ENCODE measurements around the gene SECISBP2L.

Gene SECISBP2L

GRCh38 chr15:49046220-49047102 lies at the start of gene SECISBP2L:
TSS of gene SECISBP2L (minus strand) at chr15:49046446. CDS start at chr15:49046299, 147 bp downstream.
- Histone ChIP-seq H3K36me3 (ENCODE audit: control insufficient read depth, insufficient read depth, low read length) (no peaks in the 10 kb centered on the region), H3K4me3 (ENCODE audit: low read depth, low read length) (peak within 1 kb of the TSS; percentile 80), H3K27ac (ENCODE audit: low read depth, low read length) (peak within 1 kb of the TSS; percentile 87), H3K4me1 (ENCODE audit: control insufficient read depth, insufficient read depth, low read length) (peaks cover 14% of the 10 kb centered on the region; the same call in 1 of the 2 replicates), H3K9me3 (ENCODE audit: control insufficient read depth, insufficient read depth, low read length) (no peaks in the 10 kb centered on the region), H3K9ac (ENCODE audit: low read depth, low read length) (peak within 1 kb of the TSS; percentile 72), H3K27me3 (ENCODE audit: control insufficient read depth, insufficient read depth, low read length) (no peaks in the 10 kb centered on the region)

GRCh38 chr15:49094923-49095322 lies 48.7 kb upstream of the SECISBP2L start:
- H3K4me1 ChIP-seq (ENCODE audit: control insufficient read depth, insufficient read depth, low read length), result no peaks in the 10 kb centered on the region
- no peak overlapping the region for H3K9ac ChIP-seq (ENCODE audit: low read depth, low read length)
- H3K9me3 ChIP-seq (ENCODE audit: control insufficient read depth, insufficient read depth, low read length), result no peaks in the 10 kb centered on the region
- H3K27me3 ChIP-seq (ENCODE audit: control insufficient read depth, insufficient read depth, low read length), result no peaks in the 10 kb centered on the region
- H3K27ac ChIP-seq (ENCODE audit: low read depth, low read length), result no peak overlapping the region
- no peaks in the 10 kb centered on the region for H3K36me3 ChIP-seq (ENCODE audit: control insufficient read depth, insufficient read depth, low read length)
- no peak overlapping the region for H3K4me3 ChIP-seq (ENCODE audit: low read depth, low read length)

- H3K9me3 ChIP-seq (ENCODE audit: control insufficient read depth, insufficient read depth, low read length), result no peaks in the 10 kb centered on the region
- no peak overlapping the region for H3K27ac ChIP-seq (ENCODE audit: low read depth, low read length)
- no peaks in the 10 kb centered on the region for H3K4me1 ChIP-seq (ENCODE audit: control insufficient read depth, insufficient read depth, low read length)
- no peaks in the 10 kb centered on the region for H3K36me3 ChIP-seq (ENCODE audit: control insufficient read depth, insufficient read depth, low read length)
- H3K9ac ChIP-seq (ENCODE audit: low read depth, low read length), result no peak overlapping the region
- no peaks in the 10 kb centered on the region for H3K27me3 ChIP-seq (ENCODE audit: control insufficient read depth, insufficient read depth, low read length)
- no peak overlapping the region for H3K4me3 ChIP-seq (ENCODE audit: low read depth, low read length)
Observed at GRCh38 chr15:49093252-49094105, 47.2 kb upstream of the SECISBP2L start.

GRCh38 chr15:49088996-49089395 lies 42.8 kb upstream of the SECISBP2L start:
- Histone ChIP-seq H3K4me3 (ENCODE audit: low read depth, low read length) (no peak overlapping the region), H3K9me3 (ENCODE audit: control insufficient read depth, insufficient read depth, low read length) (no peaks in the 10 kb centered on the region), H3K27me3 (ENCODE audit: control insufficient read depth, insufficient read depth, low read length) (no peaks in the 10 kb centered on the region), H3K4me1 (ENCODE audit: control insufficient read depth, insufficient read depth, low read length) (no peaks in the 10 kb centered on the region), H3K27ac (ENCODE audit: low read depth, low read length) (no peak overlapping the region), H3K36me3 (ENCODE audit: control insufficient read depth, insufficient read depth, low read length) (no peaks in the 10 kb centered on the region), H3K9ac (ENCODE audit: low read depth, low read length) (no peak overlapping the region)

GRCh38 chr15:49085696-49086459 lies 39.6 kb upstream of the SECISBP2L start:
- Histone ChIP-seq H3K27ac (ENCODE audit: low read depth, low read length) (no peak overlapping the region), H3K36me3 (ENCODE audit: control insufficient read depth, insufficient read depth, low read length) (no peaks in the 10 kb centered on the region), H3K4me3 (ENCODE audit: low read depth, low read length) (no peak overlapping the region), H3K27me3 (ENCODE audit: control insufficient read depth, insufficient read depth, low read length) (no peaks in the 10 kb centered on the region), H3K9me3 (ENCODE audit: control insufficient read depth, insufficient read depth, low read length) (no peaks in the 10 kb centered on the region), H3K4me1 (ENCODE audit: control insufficient read depth, insufficient read depth, low read length) (no peaks in the 10 kb centered on the region), H3K9ac (ENCODE audit: low read depth, low read length) (no peak overlapping the region)

- no peaks in the 10 kb centered on the region for H3K4me1 ChIP-seq (ENCODE audit: control insufficient read depth, insufficient read depth, low read length)
- H3K9me3 ChIP-seq (ENCODE audit: control insufficient read depth, insufficient read depth, low read length), result no peaks in the 10 kb centered on the region
- no peak overlapping the region for H3K4me3 ChIP-seq (ENCODE audit: low read depth, low read length)
- H3K27ac ChIP-seq (ENCODE audit: low read depth, low read length), result no peak overlapping the region
- no peak overlapping the region for H3K9ac ChIP-seq (ENCODE audit: low read depth, low read length)
- no peaks in the 10 kb centered on the region for H3K36me3 ChIP-seq (ENCODE audit: control insufficient read depth, insufficient read depth, low read length)
- H3K27me3 ChIP-seq (ENCODE audit: control insufficient read depth, insufficient read depth, low read length), result no peaks in the 10 kb centered on the region
Observed at GRCh38 chr15:49084285-49084570, 38.0 kb upstream of the SECISBP2L start.

- Histone ChIP-seq H3K4me3 (ENCODE audit: low read depth, low read length) (no peak overlapping the region), H3K27ac (ENCODE audit: low read depth, low read length) (no peak overlapping the region), H3K9ac (ENCODE audit: low read depth, low read length) (no peak overlapping the region)
Observed at GRCh38 chr15:49083401-49084284, 37.4 kb upstream of the SECISBP2L start.

GRCh38 chr15:49082960-49083359 lies 36.7 kb upstream of the SECISBP2L start:
- Histone ChIP-seq H3K36me3 (ENCODE audit: control insufficient read depth, insufficient read depth, low read length) (no peaks in the 10 kb centered on the region), H3K4me3 (ENCODE audit: low read depth, low read length) (no peak overlapping the region), H3K9me3 (ENCODE audit: control insufficient read depth, insufficient read depth, low read length) (no peaks in the 10 kb centered on the region), H3K9ac (ENCODE audit: low read depth, low read length) (no peak overlapping the region), H3K27ac (ENCODE audit: low read depth, low read length) (no peak overlapping the region), H3K27me3 (ENCODE audit: control insufficient read depth, insufficient read depth, low read length) (no peaks in the 10 kb centered on the region), H3K4me1 (ENCODE audit: control insufficient read depth, insufficient read depth, low read length) (no peaks in the 10 kb centered on the region)

More at GRCh38 chr15:49083401-49084284, 37.4 kb upstream of the SECISBP2L start:
- no peaks in the 10 kb centered on the region for H3K4me1 ChIP-seq (ENCODE audit: control insufficient read depth, insufficient read depth, low read length)
- no peaks in the 10 kb centered on the region for H3K9me3 ChIP-seq (ENCODE audit: control insufficient read depth, insufficient read depth, low read length)
- no peaks in the 10 kb centered on the region for H3K36me3 ChIP-seq (ENCODE audit: control insufficient read depth, insufficient read depth, low read length)
- H3K27me3 ChIP-seq (ENCODE audit: control insufficient read depth, insufficient read depth, low read length), result no peaks in the 10 kb centered on the region

GRCh38 chr15:49079340-49080039 lies 33.2 kb upstream of the SECISBP2L start:
- Histone ChIP-seq H3K27ac (ENCODE audit: low read depth, low read length) (no peak overlapping the region), H3K4me3 (ENCODE audit: low read depth, low read length) (no peak overlapping the region), H3K9ac (ENCODE audit: low read depth, low read length) (no peak overlapping the region), H3K4me1 (ENCODE audit: control insufficient read depth, insufficient read depth, low read length) (no peaks in the 10 kb centered on the region), H3K27me3 (ENCODE audit: control insufficient read depth, insufficient read depth, low read length) (no peaks in the 10 kb centered on the region), H3K9me3 (ENCODE audit: control insufficient read depth, insufficient read depth, low read length) (no peaks in the 10 kb centered on the region), H3K36me3 (ENCODE audit: control insufficient read depth, insufficient read depth, low read length) (no peaks in the 10 kb centered on the region)

- no peak overlapping the region for H3K27ac ChIP-seq (ENCODE audit: low read depth, low read length)
- no peak overlapping the region for H3K9ac ChIP-seq (ENCODE audit: low read depth, low read length)
- no peak overlapping the region for H3K4me3 ChIP-seq (ENCODE audit: low read depth, low read length)
Observed at GRCh38 chr15:49075881-49076280, 29.6 kb upstream of the SECISBP2L start.

More at GRCh38 chr15:49075881-49076280, 29.6 kb upstream of the SECISBP2L start:
- H3K9me3 ChIP-seq (ENCODE audit: control insufficient read depth, insufficient read depth, low read length), result no peaks in the 10 kb centered on the region
- H3K36me3 ChIP-seq (ENCODE audit: control insufficient read depth, insufficient read depth, low read length), result no peaks in the 10 kb centered on the region
- no peaks in the 10 kb centered on the region for H3K4me1 ChIP-seq (ENCODE audit: control insufficient read depth, insufficient read depth, low read length)
- H3K27me3 ChIP-seq (ENCODE audit: control insufficient read depth, insufficient read depth, low read length), result no peaks in the 10 kb centered on the region

All from HUES48 (cell line).